Measurements from ENCODE around the gene GKN1.

GRCh38 chr2:68937346-68938055 lies 36.9 kb upstream of the GKN1 start:
- TF ChIP-seq POLR2A (IDR thresholded peaks at IDR 0.05; ENCODE audit: low read depth, low read length) (no peak), MYC (IDR thresholded peaks at IDR 0.05; ENCODE audit: low read depth, low read length) (no peak), EZH2 (IDR thresholded peaks at IDR 0.05; ENCODE audit: borderline replicate concordance, low read depth, low read length, severe bottlenecking) (no peak), CTCF (IDR thresholded peaks at IDR 0.05; ENCODE audit: extremely low read depth in 1 of 2, insufficient read depth in 1 of 2, low read depth in 1 of 2, low read length in 2 of 2) (no peak), MAX (IDR thresholded peaks at IDR 0.05; ENCODE audit: insufficient read depth, insufficient read length) (no peak)

Data from endothelial cell of umbilical vein (primary cell).